ENCODE measurements around the gene ANKLE1.

DNA sequence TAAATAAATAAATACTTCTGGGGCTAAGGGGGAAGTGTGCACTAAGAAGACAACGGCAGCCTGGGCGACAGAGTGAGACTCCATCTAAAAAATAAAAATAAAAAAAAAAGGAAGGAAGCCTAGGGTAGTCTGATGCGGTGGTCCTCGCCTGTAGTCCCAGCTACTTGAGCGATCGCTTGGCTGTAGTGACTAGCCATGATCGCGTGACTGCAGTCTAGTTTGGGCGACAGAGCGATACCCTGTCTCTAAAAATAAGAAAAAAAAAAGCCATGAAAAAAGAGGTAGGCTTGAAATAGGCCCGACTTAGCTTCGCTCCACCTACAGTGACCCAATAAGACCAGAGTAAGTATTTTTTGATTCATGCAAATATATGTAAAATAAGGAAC is 15.1 kb upstream of the ANKLE1 start:
- no peak for TF ChIP-seq POLR2A (IDR thresholded peaks at IDR 0.05; ENCODE audit: low read depth)
- no peak for TF ChIP-seq POLR2AphosphoS5 (IDR thresholded peaks at IDR 0.05)
- TF ChIP-seq, protein P1, sequence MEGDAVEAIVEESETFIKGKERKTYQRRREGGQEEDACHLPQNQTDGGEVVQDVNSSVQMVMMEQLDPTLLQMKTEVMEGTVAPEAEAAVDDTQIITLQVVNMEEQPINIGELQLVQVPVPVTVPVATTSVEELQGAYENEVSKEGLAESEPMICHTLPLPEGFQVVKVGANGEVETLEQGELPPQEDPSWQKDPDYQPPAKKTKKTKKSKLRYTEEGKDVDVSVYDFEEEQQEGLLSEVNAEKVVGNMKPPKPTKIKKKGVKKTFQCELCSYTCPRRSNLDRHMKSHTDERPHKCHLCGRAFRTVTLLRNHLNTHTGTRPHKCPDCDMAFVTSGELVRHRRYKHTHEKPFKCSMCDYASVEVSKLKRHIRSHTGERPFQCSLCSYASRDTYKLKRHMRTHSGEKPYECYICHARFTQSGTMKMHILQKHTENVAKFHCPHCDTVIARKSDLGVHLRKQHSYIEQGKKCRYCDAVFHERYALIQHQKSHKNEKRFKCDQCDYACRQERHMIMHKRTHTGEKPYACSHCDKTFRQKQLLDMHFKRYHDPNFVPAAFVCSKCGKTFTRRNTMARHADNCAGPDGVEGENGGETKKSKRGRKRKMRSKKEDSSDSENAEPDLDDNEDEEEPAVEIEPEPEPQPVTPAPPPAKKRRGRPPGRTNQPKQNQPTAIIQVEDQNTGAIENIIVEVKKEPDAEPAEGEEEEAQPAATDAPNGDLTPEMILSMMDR (IDR thresholded peaks at IDR 0.05), result no peak
